ENCODE data around the gene TRIM9. TPM values are rescaled to one million over a fixed set of nuclear protein-coding genes. Genes with fewer than 3 reads are reported as not detected.

The TRIM9 gene
- total and polyA plus RNA-seq, 2 of the 4 experiments (the other 2 are of a cell fraction), result under 0.01 to 0.09 TPM

- no peak overlapping the region for H3K56ac ChIP-seq (ENCODE audit: extremely low read depth, insufficient read depth, low read length)
- H3K4me3 ChIP-seq (ENCODE audit: insufficient read depth, low read depth, low read length), result no peak overlapping the region
- no peak overlapping the region for H3K23ac ChIP-seq (ENCODE audit: low read depth, low read length)
- H4K5ac ChIP-seq (ENCODE audit: low read depth, low read length), result no peak overlapping the region
- no peaks in the 10 kb centered on the region for H4K20me1 ChIP-seq (ENCODE audit: insufficient read depth, low read length)
- no peaks in the 10 kb centered on the region for H3K36me3 ChIP-seq (ENCODE audit: control insufficient read depth, insufficient read depth, low read length)
- no peak for TF ChIP-seq MAZ (IDR thresholded peaks at IDR 0.05; ENCODE audit: borderline replicate concordance, low read depth, low read length)
- no peak for TF ChIP-seq SMC3 (IDR thresholded peaks at IDR 0.05; ENCODE audit: low read depth, low read length)
- no peak for TF ChIP-seq ELK1 (IDR thresholded peaks at IDR 0.05; ENCODE audit: borderline replicate concordance, low read depth, low read length)
- TF ChIP-seq RFX5 (IDR thresholded peaks at IDR 0.05; ENCODE audit: low read depth, low read length), result no peak
- no peak for TF ChIP-seq FOS (IDR thresholded peaks at IDR 0.05; ENCODE audit: low read depth, low read length)
- TF ChIP-seq NFE2L2 (IDR thresholded peaks at IDR 0.05; ENCODE audit: low read depth, low read length), result no peak
- TF ChIP-seq MXI1 (IDR thresholded peaks at IDR 0.05; ENCODE audit: borderline replicate concordance, low read depth, low read length), result no peak
- TF ChIP-seq RCOR1 (IDR thresholded peaks at IDR 0.05; ENCODE audit: insufficient replicate concordance, low read length), result no peak
- no peak for TF ChIP-seq CTCF (conservative IDR thresholded peaks at IDR 0.05; ENCODE audit: low read depth, low read length)
- no peak for TF ChIP-seq RAD21 (IDR thresholded peaks at IDR 0.05; ENCODE audit: low read length)
- no peak for TF ChIP-seq MAFK (IDR thresholded peaks at IDR 0.05; ENCODE audit: low read depth, low read length)
- no peak for TF ChIP-seq BHLHE40 (IDR thresholded peaks at IDR 0.05; ENCODE audit: low read depth, low read length)
- no peak for TF ChIP-seq USF2 (IDR thresholded peaks at IDR 0.05; ENCODE audit: low read depth, low read length)
- no peak for TF ChIP-seq POLR2A (IDR thresholded peaks at IDR 0.05; ENCODE audit: low read depth, low read length)
- TF ChIP-seq CEBPB (IDR thresholded peaks at IDR 0.05; ENCODE audit: low read depth, low read length), result no peak
- TF ChIP-seq CHD1 (IDR thresholded peaks at IDR 0.05; ENCODE audit: low read depth, low read length), result no peak
- no peak overlapping the region for H2AFZ ChIP-seq (replicated peaks; ENCODE audit: low read length, poor library complexity)
- H4K91ac ChIP-seq (ENCODE audit: insufficient read depth, low read depth, low read length), result no peak overlapping the region
- ATAC-seq (ENCODE audit: low read depth) (no peak), DNase-seq (no peak)
- peaks cover 19% of the 10 kb centered on the region for H3K27me3 ChIP-seq (ENCODE audit: control insufficient read depth, insufficient read depth, low read length)
- no peaks in the 10 kb centered on the region for H3K9me1 ChIP-seq (ENCODE audit: insufficient read depth, low read length)
- no peak overlapping the region for H2BK120ac ChIP-seq (ENCODE audit: low read depth, low read length)
- ChIA-PET CTCF (no interaction called here), POLR2A (ENCODE audit: unreplicated experiment) (no interaction called here)
- in situ Hi-C loops (cut with MboI; ENCODE audit: low sequenced_read_pairs), result no loop called here
- H3K18ac ChIP-seq (ENCODE audit: low read depth, low read length), result no peak overlapping the region
- no peak overlapping the region for H2AK5ac ChIP-seq (ENCODE audit: low read depth, low read length)
- H3K79me1 ChIP-seq (ENCODE audit: low read depth in 1 of 2, low read length in 2 of 2), result no peaks in the 10 kb centered on the region
- H2BK20ac ChIP-seq (ENCODE audit: low read depth, low read length), result no peak overlapping the region
- H2BK15ac ChIP-seq (ENCODE audit: low read depth, low read length), result no peak overlapping the region
- no peak overlapping the region for H3K4me2 ChIP-seq (ENCODE audit: low read depth, low read length)
- no peak overlapping the region for H3K27ac ChIP-seq (ENCODE audit: insufficient read depth, low read length)
- no peak overlapping the region for H3K9ac ChIP-seq (ENCODE audit: low read depth, low read length)
- H2BK5ac ChIP-seq (ENCODE audit: low read depth, low read length, poor library complexity, severe bottlenecking), result no peak overlapping the region
- H3K9me3 ChIP-seq (ENCODE audit: control insufficient read depth, insufficient read depth, low read length), result no peaks in the 10 kb centered on the region
- 43% methylated on average over 3 of the region's 4 CpGs; no CpG with 5 or more reads in 1 of the 2 experiments for WGBS, 2 experiments (ENCODE audit: extremely low coverage in 2 of 2, insufficient read length in 1 of 2)
- H3K4ac ChIP-seq (ENCODE audit: low read depth, low read length), result no peak overlapping the region
- intact Hi-C loops (cut with micrococcal nuclease), result no loop called here
- BruUV-seq (replicated peaks), result no TSS peak
- H4K8ac ChIP-seq (ENCODE audit: low read depth in 2 of 2, low read length in 2 of 2), result no peak overlapping the region
- no peak overlapping the region for H2AK9ac ChIP-seq (replicated peaks; ENCODE audit: low read depth, low read length, poor library complexity)
- no peak overlapping the region for H3K14ac ChIP-seq (replicated peaks; ENCODE audit: low read depth, low read length)
- H3K4me1 ChIP-seq (ENCODE audit: control insufficient read depth, insufficient read depth, low read length), result no peaks in the 10 kb centered on the region
- dilution Hi-C loops (cut with HindIII; ENCODE audit: low sequenced_read_pairs, unreplicated experiment), result no loop called here
Measured at GRCh38 chr14:51067295-51067694, 27.6 kb downstream of the TRIM9 start.

All from IMR-90 (cell line).